SK-N-SH (cell line): ENCODE results near the gene ESPNL. TPM values are rescaled to one million over a fixed set of nuclear protein-coding genes. Genes with fewer than 3 reads are reported as not detected.

Experiments
- CTCF ChIA-PET: fragments of 300-600, 350-600 bp; formaldehyde crosslinking; extraction: SDS; loops from one replicate; lab custom pipeline; 2021; lab: Yijun Ruan, JAX
- POLR2A ChIA-PET: fragments of 350-600 bp; sonication (Branson Sonifier 250); formaldehyde crosslinking; extraction: SDS; loops from one replicate; lab custom pipeline; 2020; ENCODE audit warnings: antibody characterized with exemption, inconsistent platforms; lab: Yijun Ruan, JAX
- DNase-seq: peaks from one replicate; pipeline ENCODE4 v3.0.0; 2012
- H2AFZ ChIP-seq: fragments of 200-600 bp; sonication (generic); 2 replicates; pipeline ENCODE4 v1.8.1; 2016; ENCODE audit warnings: antibody characterized with exemption, mild to moderate bottlenecking, low read depth
- H3F3A ChIP-seq: fragments of 200-600 bp; sonication (generic); replicated peaks from 2 replicates; pipeline ENCODE3; 2016; ENCODE audit warnings: antibody characterized with exemption, mild to moderate bottlenecking; ENCODE audit not compliant: insufficient read depth
- H3K27ac ChIP-seq, 2 experiments: fragments of 200-500 bp in 1 of 2; fragments of 200-600 bp in 1 of 2; sonication (Bioruptor generic) in 1 of 2; sonication (generic), shearing (Covaris generic) in 1 of 2; 2 replicates each; pipeline versions ENCODE4 v1.5.1 to v1.6.1; 2014 to 2016; ENCODE audit warnings: low read depth in 2 of 2, inconsistent platforms in 1 of 2, low read length in 1 of 2, mild to moderate bottlenecking in 1 of 2, mixed read lengths in 1 of 2
- H3K27me3 ChIP-seq: fragments of 200-600 bp; sonication (generic), shearing (Covaris generic); 2 replicates; pipeline ENCODE4 v1.6.1; 2016; ENCODE audit warnings: mixed run types; ENCODE audit not compliant: insufficient read depth
- H3K36me3 ChIP-seq, 2 experiments: fragments of 200-500 bp in 1 of 2; fragments of 200-600 bp in 1 of 2; sonication (Bioruptor generic) in 1 of 2; sonication (generic) in 1 of 2; replicated peaks in 1 of 2; 2 replicates each; pipeline versions ENCODE3 to v1.5.1; 2014 to 2016; ENCODE audit warnings: low read length in 1 of 2, mild to moderate bottlenecking in 1 of 2; ENCODE audit not compliant: insufficient read depth in 2 of 2, control insufficient read depth in 1 of 2
- H3K4me1 ChIP-seq, 2 experiments: fragments of 200-500 bp in 1 of 2; fragments of 200-600 bp in 1 of 2; sonication (Bioruptor generic) in 1 of 2; sonication (generic), shearing (Covaris generic) in 1 of 2; 2 replicates each; pipeline versions ENCODE4 v1.5.1 to v1.6.1; 2014 to 2016; ENCODE audit warnings: low read depth in 1 of 2, low read length in 1 of 2, mixed run types in 1 of 2; ENCODE audit not compliant: insufficient read depth in 2 of 2, control insufficient read depth in 1 of 2
- H3K4me2 ChIP-seq: fragments of 200-600 bp; sonication (generic), shearing (Covaris generic); 2 replicates; pipeline ENCODE4 v1.6.1; 2017; ENCODE audit warnings: mixed run types
- H3K4me3 ChIP-seq, 2 experiments: fragments of 200-500 bp in 1 of 2; fragments of 200-600 bp in 1 of 2; sonication (Bioruptor generic) in 1 of 2; sonication (generic), shearing (Covaris generic) in 1 of 2; 2 replicates each; pipeline versions ENCODE4 v1.5.1 to v1.8.1; 2014 to 2016; ENCODE audit warnings: low read depth in 2 of 2, inconsistent platforms in 1 of 2, low read length in 1 of 2, mild to moderate bottlenecking in 1 of 2, mixed read lengths in 1 of 2, moderate library complexity in 1 of 2
- H3K79me2 ChIP-seq: fragments of 200-600 bp; sonication (generic); 2 replicates; pipeline ENCODE4 v1.8.1; 2017; ENCODE audit warnings: mild to moderate bottlenecking; ENCODE audit not compliant: insufficient read depth
- H3K9ac ChIP-seq: fragments of 200-600 bp; sonication (generic); 2 replicates; pipeline ENCODE4 v1.6.1; 2017; ENCODE audit warnings: mixed run types
- H3K9me2 ChIP-seq: fragments of 200-600 bp; sonication (generic); 2 replicates; pipeline ENCODE4 v1.6.1; 2017; ENCODE audit warnings: mixed run types
- H3K9me3 ChIP-seq: fragments of 200-600 bp; sonication (generic); 2 replicates; pipeline ENCODE4 v1.6.1; 2017; ENCODE audit warnings: mixed run types, mild to moderate bottlenecking, moderate library complexity
- H4K20me1 ChIP-seq: fragments of 200-600 bp; sonication (generic); 2 replicates; pipeline ENCODE4 v1.6.1; 2017; ENCODE audit warnings: mild to moderate bottlenecking, mixed run types; ENCODE audit not compliant: insufficient read depth
- CTCF ChIP-seq: fragments of 200-600 bp; sonication (generic); IDR thresholded peaks from 2 replicates; pipeline ENCODE4 v1.6.1; 2017; ENCODE audit warnings: antibody characterized with exemption, mild to moderate bottlenecking, moderate library complexity
- ELF1 ChIP-seq: IDR thresholded peaks from 2 replicates; pipeline ENCODE4 v1.4.0; 2012
- EP300 ChIP-seq, 2 experiments: IDR thresholded peaks; 2 replicates each; pipeline versions ENCODE4 v1.4.0 to v1.6.1; 2012; ENCODE audit warnings: borderline replicate concordance in 1 of 2, low read depth in 1 of 2, low read length in 1 of 2
- EZH2phosphoT487 ChIP-seq: fragments of 200-600 bp; sonication (generic); IDR thresholded peaks from 2 replicates; pipeline ENCODE4 v1.6.1; 2017; ENCODE audit warnings: low read depth, mixed run types, mild to moderate bottlenecking, antibody characterized with exemption, moderate library complexity, borderline replicate concordance
- FOSL2 ChIP-seq: IDR thresholded peaks from 2 replicates; pipeline ENCODE4 v1.4.0; 2012; ENCODE audit warnings: low read depth, mild to moderate bottlenecking, moderate library complexity, borderline replicate concordance
- FOXJ3 ChIP-seq: sonication (generic); formaldehyde crosslinking; IDR thresholded peaks from 2 replicates; pipeline ENCODE4 v1.5.1; 2020; ENCODE audit warnings: mild to moderate bottlenecking, missing genetic modification reagents
- FOXM1 ChIP-seq: IDR thresholded peaks from 2 replicates; pipeline ENCODE4 v1.4.0; 2012; ENCODE audit warnings: low read depth, mild to moderate bottlenecking
- GABPA ChIP-seq: IDR thresholded peaks from 2 replicates; pipeline ENCODE4 v1.4.0; 2012; ENCODE audit warnings: low read depth, mild to moderate bottlenecking
- GATA2 ChIP-seq: sonication (generic); formaldehyde crosslinking; IDR thresholded peaks from 2 replicates; pipeline ENCODE4 v1.5.0; 2020; ENCODE audit warnings: mild to moderate bottlenecking, missing genetic modification reagents
- MAX ChIP-seq: IDR thresholded peaks from 2 replicates; pipeline ENCODE4 v1.4.0; 2012; ENCODE audit warnings: low read depth
- MXI1 ChIP-seq: IDR thresholded peaks from 2 replicates; pipeline ENCODE4 v1.6.1; 2012; ENCODE audit warnings: mild to moderate bottlenecking, low read depth, low read length, improper control_type of control experiment
- NFIC ChIP-seq: IDR thresholded peaks from 2 replicates; pipeline ENCODE4 v1.4.0; 2012; ENCODE audit warnings: borderline replicate concordance
- PBX3 ChIP-seq: IDR thresholded peaks from 2 replicates; pipeline ENCODE4; 2012
- RAD21 ChIP-seq: IDR thresholded peaks from 2 replicates; pipeline ENCODE4 v1.6.1; 2012; ENCODE audit warnings: mild to moderate bottlenecking, low read length
- RFX5 ChIP-seq: IDR thresholded peaks from 2 replicates; pipeline ENCODE4 v1.6.1; 2012; ENCODE audit warnings: mild to moderate bottlenecking, improper control_type of control experiment, low read length
- RXRA ChIP-seq: IDR thresholded peaks from 2 replicates; pipeline ENCODE4 v1.4.0; 2012; ENCODE audit warnings: low read depth, mild to moderate bottlenecking, borderline replicate concordance
- TAF1 ChIP-seq: IDR thresholded peaks from 2 replicates; pipeline ENCODE4 v1.6.1; 2012; ENCODE audit warnings: low read depth, mild to moderate bottlenecking, low read length, moderate library complexity, borderline replicate concordance
- TCF12 ChIP-seq: IDR thresholded peaks from 2 replicates; pipeline ENCODE4 v1.4.0; 2012
- USF1 ChIP-seq: IDR thresholded peaks from 2 replicates; pipeline ENCODE4 v1.4.0; 2012; ENCODE audit warnings: low read depth, borderline replicate concordance
- WGBS: methylation state at CpG from one replicate; pipeline ENCODE4 v1.1.6; 2017; ENCODE audit warnings: low lambda C conversion rate; 5-methylcytosine and 5-hydroxymethylcytosine counted together
- polyA plus RNA-seq, 3 experiments: library from polyadenylated mRNA; depleted of rRNA; stranded (reverse); fragments of >200 nt; gene quantifications; 2 replicates each; pipeline ENCODE4 v1.2.3, GENCODE V29; 2012

ESPNL gene
- polyA plus RNA-seq, 1 of the 3 experiments (the other 2 are of a cell fraction): 0.05 TPM

GRCh38 chr2:238163481-238164198, 63.5 kb downstream of the ESPNL start:
- DNase-seq: peak; percentile 69
- no peaks in the 10 kb centered on the region for H3K9me3 ChIP-seq
- H3K4me1 ChIP-seq: peaks cover 0 to 6% of the 10 kb centered on the region in 2 experiments; a peak in 2 of 4 replicates
- no peak overlapping the region; a peak in 1 of 4 replicates for H3K4me3 ChIP-seq
- H4K20me1 ChIP-seq: no peaks in the 10 kb centered on the region
- H3K36me3 ChIP-seq: peaks cover 0 to 10% of the 10 kb centered on the region in 2 experiments
- TF ChIP-seq MXI1 (no peak), FOXJ3 (CRISPR knock-in tag) (no peak), FOXM1 (no peak), EZH2phosphoT487 (no peak), MAX (no peak), NFIC (no peak), EP300 (IDR thresholded peaks at IDR 0.05; ENCODE audit: borderline replicate concordance in 1 of 2, low read depth in 1 of 2, low read length in 1 of 2) (no peak), CTCF (no peak), USF1 (no peak), TCF12 (no peak), TAF1 (no peak), ELF1 (no peak), GATA2 (CRISPR knock-in tag) (no peak), RXRA (no peak), PBX3 (no peak), FOSL2 (no peak), RAD21 (no peak), GABPA (no peak), RFX5 (no peak)
- 23% methylated on average over 12 of the region's 95 CpGs for WGBS
- ChIA-PET POLR2A (interaction anchor here (0.6 to 1.7 kb wide), 2 partner anchors 40 to 76 kb away, joined by 3 to 5 read pairs; partner anchors contain the start of gene ILKAP), CTCF (interaction anchor here (2.0 to 7.1 kb wide), 2 partner anchors 93 to 100 kb away, joined by 6 to 58 read pairs; no protein-coding TSS in a partner anchor)
- no peak overlapping the region for H3K9ac ChIP-seq
- H3K79me2 ChIP-seq: no peaks in the 10 kb centered on the region
- H3K27me3 ChIP-seq: no peaks in the 10 kb centered on the region
- H3K9me2 ChIP-seq: no peaks in the 10 kb centered on the region
- no peak overlapping the region for H3K27ac ChIP-seq
- H3K4me2 ChIP-seq: 0 out of 2 replicates have a peak overlapping the region, but pooled peaks have one; percentile 26
- H2AFZ ChIP-seq: no peak overlapping the region
- H3F3A ChIP-seq: peaks cover 3% of the 10 kb centered on the region
